Brain microvascular endothelial cell (primary cell): Measurements from ENCODE around the gene WDR41.
"Not testable (repeated sequence)": the region's sequence is repeated elsewhere in the genome, so short reads cannot be mapped to it uniquely, and the experiment has no call there.

Experiments used
- DNase-seq: peaks from one replicate; pipeline ENCODE4 v3.0.0-alpha.2; 2020
- H3K27ac ChIP-seq: fragments of 250-450 bp; sonication (Bioruptor Pico); 2 replicates; pipeline ENCODE4 v1.5.1; 2020; ENCODE audit warnings: mild to moderate bottlenecking, moderate library complexity
- H3K27me3 ChIP-seq: fragments of 250-450 bp; sonication (Bioruptor Pico); replicated peaks from 2 replicates; pipeline ENCODE4 v1.5.1; 2020; ENCODE audit warnings: mild to moderate bottlenecking
- H3K36me3 ChIP-seq: fragments of 250-450 bp; sonication (Bioruptor Pico); replicated peaks from 2 replicates; pipeline ENCODE4 v1.5.1; 2020; ENCODE audit warnings: mild to moderate bottlenecking
- H3K4me3 ChIP-seq: 2 replicates; pipeline ENCODE4 v1.5.1; 2011; ENCODE audit warnings: low read depth, mild to moderate bottlenecking, control low read depth, low read length, moderate library complexity
- in situ Hi-C: cut with HindIII; loops from 2 replicates; pipeline ENCODE4 v1.10.0; 2017; ENCODE audit warnings: low sequenced_read_pairs, low pct_ligation_motif_present
- TF ChIP-seq, protein P1 (sequence below): IDR thresholded peaks from 2 replicates; pipeline ENCODE4 v1.5.1; 2011; ENCODE audit warnings: low read depth, mild to moderate bottlenecking, moderate library complexity, low read length, control low read depth, inconsistent platforms; ENCODE audit errors: missing control alignments

Gene WDR41

DNA sequence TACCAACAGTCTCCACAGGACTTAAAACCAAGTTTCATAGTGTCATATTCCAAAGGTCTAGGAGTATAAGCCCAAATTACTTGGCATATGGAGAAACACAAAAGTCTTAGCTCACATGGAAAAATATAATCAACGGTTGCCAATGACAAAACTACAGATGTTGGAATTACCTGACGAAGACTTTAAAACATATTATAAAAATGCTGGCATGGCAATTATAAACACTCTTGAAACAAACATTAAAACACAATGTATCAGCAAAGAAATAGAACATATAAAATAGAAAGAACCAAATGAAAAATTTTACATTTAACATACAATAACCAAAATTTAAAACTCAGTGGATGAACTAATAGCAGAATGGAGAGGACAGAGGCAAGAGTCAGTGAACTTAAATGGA is 7.9 kb upstream of the WDR41 start:
- TF ChIP-seq, protein P1, sequence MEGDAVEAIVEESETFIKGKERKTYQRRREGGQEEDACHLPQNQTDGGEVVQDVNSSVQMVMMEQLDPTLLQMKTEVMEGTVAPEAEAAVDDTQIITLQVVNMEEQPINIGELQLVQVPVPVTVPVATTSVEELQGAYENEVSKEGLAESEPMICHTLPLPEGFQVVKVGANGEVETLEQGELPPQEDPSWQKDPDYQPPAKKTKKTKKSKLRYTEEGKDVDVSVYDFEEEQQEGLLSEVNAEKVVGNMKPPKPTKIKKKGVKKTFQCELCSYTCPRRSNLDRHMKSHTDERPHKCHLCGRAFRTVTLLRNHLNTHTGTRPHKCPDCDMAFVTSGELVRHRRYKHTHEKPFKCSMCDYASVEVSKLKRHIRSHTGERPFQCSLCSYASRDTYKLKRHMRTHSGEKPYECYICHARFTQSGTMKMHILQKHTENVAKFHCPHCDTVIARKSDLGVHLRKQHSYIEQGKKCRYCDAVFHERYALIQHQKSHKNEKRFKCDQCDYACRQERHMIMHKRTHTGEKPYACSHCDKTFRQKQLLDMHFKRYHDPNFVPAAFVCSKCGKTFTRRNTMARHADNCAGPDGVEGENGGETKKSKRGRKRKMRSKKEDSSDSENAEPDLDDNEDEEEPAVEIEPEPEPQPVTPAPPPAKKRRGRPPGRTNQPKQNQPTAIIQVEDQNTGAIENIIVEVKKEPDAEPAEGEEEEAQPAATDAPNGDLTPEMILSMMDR, result no peak
- no peaks in the 10 kb centered on the region for H3K36me3 ChIP-seq
- no peak overlapping the region for H3K27ac ChIP-seq
- no peaks in the 10 kb centered on the region for H3K27me3 ChIP-seq
- in situ Hi-C loops, result no loop called here
- no peak for DNase-seq
- no peak overlapping the region for H3K4me3 ChIP-seq

DNA sequence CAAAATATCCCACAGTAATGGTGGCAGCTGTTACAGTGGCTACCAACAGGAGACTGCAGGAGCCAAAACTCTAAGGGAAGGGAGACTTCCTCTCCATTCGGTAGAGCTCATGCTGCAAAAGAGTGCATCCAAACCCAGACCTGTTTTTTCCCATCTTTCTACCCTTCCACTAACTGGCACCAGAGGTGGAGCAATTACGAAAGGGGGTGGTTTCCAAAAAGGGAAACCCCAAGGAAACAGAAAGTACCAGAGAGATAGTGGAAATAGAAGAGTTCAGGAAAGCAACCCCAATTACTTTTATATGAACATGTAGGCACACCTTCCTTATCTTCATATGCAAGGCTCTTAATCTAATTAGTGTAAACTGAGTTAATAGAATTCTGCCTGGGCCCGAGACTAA is 7.3 kb upstream of the WDR41 start:
- no peak for DNase-seq
- Histone ChIP-seq H3K27me3 (no peaks in the 10 kb centered on the region), H3K27ac (no peak overlapping the region), H3K4me3 (no peak overlapping the region), H3K36me3 (no peaks in the 10 kb centered on the region)
- in situ Hi-C loops, result no loop called here
- TF ChIP-seq, protein P1, result no peak

DNA sequence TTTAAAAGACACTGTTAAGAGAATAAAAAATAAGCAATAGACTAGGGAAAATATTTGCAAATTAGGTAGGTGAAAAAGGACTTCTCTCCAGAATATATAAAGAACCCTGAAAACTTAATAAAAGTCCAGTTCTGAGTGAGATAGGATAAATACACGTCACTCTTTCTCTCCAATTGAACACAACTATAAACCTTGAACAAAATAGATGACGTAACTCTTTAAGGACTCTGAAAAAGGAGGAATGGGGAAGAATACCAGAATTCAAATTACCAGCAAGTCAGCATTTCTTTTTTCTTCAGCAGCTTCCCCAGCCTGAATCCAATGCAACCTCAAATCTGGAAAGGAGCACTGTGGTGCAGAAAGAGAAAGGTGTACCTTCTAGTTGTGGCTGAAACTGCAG is 6.8 kb upstream of the WDR41 start:
- no peak overlapping the region for H3K4me3 ChIP-seq
- in situ Hi-C loops, result no loop called here
- no peaks in the 10 kb centered on the region for H3K27me3 ChIP-seq
- no peak overlapping the region for H3K27ac ChIP-seq
- no peaks in the 10 kb centered on the region for H3K36me3 ChIP-seq
- DNase-seq, result no peak
- TF ChIP-seq, protein P1, result no peak

DNA sequence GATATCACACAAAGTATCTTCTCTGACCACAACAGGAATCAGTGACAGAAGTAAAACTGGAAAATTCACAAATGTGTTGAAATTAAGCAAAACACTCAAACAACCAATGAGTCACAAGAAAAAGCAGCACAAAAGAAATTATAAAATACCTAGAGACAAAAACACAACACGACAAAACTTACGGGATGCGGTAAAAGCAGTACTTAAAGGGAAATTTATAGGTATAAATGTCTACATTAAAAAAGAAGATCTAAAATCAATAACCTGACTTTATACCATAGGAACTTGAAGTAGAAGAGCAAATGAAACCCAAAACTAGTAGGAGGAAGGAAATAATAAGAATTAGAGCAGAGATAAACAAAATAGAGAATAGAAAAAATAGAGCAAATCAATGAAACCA is 2.8 kb upstream of the WDR41 start:
- no peaks in the 10 kb centered on the region for H3K27me3 ChIP-seq
- no peak overlapping the region for H3K4me3 ChIP-seq
- no peaks in the 10 kb centered on the region for H3K36me3 ChIP-seq
- TF ChIP-seq, protein P1, result no peak
- in situ Hi-C loops, result no loop called here
- H3K27ac ChIP-seq, result no peak overlapping the region
- DNase-seq, result no peak

DNA sequence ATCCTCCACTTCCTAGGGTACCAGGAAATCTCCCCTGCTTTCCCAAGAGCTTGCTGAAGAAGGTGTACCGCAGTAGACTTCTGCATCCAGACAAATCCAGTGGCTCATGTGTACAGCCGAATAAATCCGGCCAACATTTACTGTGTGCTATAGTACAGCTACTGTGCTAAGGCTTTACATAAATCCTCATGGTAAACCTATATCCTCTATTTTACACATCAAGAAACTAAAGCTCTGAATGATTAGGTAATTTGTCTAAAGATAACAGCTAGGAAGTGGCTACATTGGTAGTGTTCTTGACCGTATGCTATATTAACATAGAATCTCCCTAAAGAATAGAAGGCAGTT is 511 bp upstream of the WDR41 start:
- peaks cover 3% of the 10 kb centered on the region for H3K36me3 ChIP-seq
- no peaks in the 10 kb centered on the region for H3K27me3 ChIP-seq
- DNase-seq, result no peak
- in situ Hi-C loops, result no loop called here
- no peak overlapping the region for H3K27ac ChIP-seq
- peak overlapping the region; percentile 38 for H3K4me3 ChIP-seq
- TF ChIP-seq, protein P1, result no peak

DNA sequence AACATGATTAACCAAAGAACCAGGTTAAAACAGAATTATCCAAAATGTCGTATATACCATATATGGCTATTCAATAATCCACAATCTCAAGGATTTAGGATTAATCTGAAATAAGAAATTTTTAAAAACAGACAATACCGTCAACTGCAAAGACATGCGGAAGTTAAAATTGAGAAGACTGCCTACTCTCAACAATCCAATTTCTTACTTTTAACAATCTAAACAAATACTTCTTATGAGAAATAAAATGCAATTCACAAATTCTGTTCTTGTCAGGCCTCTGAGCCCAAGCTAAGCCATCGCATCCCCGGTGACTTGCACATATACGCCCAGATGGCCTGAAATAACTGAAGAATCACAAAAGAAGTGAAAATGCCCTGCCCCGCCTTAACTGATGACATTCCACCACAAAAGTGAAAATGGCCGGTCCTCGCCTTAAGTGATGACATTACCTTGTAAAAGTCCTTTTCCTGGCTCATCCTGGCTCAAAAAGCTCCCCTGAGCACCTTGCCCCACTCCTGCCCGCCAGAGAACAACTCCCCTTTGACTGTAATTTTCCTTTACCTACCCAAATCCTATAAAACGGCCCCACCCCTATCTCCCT is 1.3 kb downstream of the WDR41 start:
- H3K36me3 ChIP-seq, H3K27me3 ChIP-seq, in situ Hi-C loops: not testable (repeated sequence)
- DNase-seq, result peak; percentile 46
- peak overlapping the region; percentile 92 for H3K27ac ChIP-seq
- H3K4me3 ChIP-seq, result peak overlapping the region; percentile 85
